ENCODE data around the gene RFTN1.
"Not testable (repeated sequence)": the region's sequence is repeated elsewhere in the genome, so short reads cannot be mapped to it uniquely, and the experiment has no call there.

Gene RFTN1

DNA sequence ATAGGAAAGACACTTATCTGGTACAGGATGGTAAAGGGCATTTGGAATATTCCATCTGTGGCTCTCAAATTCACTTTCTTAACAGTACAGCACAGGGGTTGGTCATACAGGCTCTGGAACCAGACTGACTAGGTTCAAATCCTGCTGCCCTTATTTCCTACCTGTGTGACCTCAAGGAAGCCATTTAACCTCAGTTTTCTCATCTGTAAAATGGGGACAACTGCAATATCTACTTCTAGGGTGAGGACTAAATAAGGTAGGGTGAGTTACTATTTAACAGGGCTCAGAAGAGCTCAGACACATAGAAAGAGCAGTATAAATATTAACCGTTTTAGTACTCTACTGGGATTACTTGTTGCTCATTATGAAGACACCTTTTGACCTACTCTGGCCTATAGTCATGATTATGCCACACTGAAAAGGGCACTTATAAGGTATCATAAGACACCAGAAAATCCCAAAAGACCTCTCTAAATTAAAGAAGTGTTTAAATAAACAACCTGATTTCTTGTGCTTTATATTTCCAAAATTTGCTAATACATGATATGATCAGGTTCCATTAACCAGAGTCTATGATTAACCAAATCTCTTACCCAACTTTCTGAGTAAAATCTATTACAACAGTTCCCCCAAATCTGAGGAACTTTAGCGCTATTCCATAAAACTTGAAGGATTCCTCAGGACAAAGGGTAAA, 6.5 kb downstream of the RFTN1 start:
- DNase-seq, result no peak

DNA sequence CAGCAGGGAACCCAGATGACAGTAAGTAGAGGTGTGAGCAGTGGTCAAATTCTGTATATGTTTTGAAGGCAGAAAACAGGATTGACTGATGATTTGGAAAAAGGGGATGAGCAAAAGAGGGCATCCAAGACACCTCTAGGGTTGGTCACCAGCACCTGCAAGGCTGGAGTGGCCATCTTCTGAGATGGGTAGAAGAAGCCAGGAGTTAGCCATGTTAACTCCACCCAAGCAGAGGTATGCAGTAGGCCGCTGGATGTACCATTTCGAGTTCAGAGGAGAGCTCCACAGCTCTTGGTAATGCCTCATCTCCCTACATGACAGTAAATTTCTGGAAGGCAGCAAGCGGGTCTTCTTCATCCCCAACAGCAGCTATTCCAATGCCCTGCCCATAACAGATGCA, 7.0 kb downstream of the RFTN1 start:
- DNase-seq, result no peak

- DNase-seq, result no peak
These were observed 8.8 kb downstream of the RFTN1 start for GRCh38 chr3:16504692-16505091.

DNA sequence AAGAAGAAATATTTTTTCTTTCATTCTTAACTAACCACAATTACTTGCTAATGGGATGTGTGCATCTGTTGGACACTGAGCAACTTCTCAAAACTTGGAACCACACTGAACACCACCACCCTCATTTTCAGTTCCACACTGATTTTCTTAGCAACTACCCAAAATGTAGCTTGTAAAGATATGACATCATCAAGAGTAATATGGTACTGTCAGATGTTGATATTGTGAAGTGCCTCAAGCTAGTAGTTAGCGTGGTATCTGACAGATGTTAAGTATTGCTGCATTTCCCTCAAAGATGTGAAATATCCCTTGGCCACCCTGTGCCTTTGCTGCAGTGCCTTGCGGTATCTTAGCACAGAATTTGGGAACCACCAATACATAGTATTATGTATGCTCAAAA, 9.3 kb downstream of the RFTN1 start:
- peak in 1 of 2 donors; percentile 13 for DNase-seq

DNA sequence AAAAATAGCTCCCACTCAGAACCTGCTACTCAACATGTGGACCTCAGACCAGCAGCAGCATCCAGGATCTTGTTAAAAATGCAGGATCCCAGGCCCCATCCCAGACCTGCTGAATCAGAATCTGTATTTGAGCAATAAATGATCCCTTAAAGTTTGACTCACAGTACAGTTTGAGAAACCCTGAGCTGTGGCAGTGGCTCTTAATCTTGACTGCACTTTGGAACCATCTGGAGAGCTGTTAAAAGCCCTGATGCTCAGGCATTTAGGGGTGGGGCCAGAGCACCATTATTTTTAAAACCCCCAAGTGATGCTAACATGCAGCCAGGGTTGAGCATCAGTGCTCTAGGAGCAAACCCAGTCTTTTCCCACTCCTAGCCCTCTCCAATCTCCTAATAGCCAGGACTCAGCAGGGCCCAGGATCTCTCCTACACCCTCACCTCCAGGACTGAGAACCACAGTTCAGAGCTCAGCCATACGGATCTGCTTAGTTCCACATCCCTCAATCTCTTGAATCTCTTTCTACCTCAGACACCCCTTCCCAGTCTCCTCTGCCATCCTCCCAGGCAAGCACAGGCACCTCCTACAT, 10.2 kb downstream of the RFTN1 start:
- no peak for DNase-seq

DNA sequence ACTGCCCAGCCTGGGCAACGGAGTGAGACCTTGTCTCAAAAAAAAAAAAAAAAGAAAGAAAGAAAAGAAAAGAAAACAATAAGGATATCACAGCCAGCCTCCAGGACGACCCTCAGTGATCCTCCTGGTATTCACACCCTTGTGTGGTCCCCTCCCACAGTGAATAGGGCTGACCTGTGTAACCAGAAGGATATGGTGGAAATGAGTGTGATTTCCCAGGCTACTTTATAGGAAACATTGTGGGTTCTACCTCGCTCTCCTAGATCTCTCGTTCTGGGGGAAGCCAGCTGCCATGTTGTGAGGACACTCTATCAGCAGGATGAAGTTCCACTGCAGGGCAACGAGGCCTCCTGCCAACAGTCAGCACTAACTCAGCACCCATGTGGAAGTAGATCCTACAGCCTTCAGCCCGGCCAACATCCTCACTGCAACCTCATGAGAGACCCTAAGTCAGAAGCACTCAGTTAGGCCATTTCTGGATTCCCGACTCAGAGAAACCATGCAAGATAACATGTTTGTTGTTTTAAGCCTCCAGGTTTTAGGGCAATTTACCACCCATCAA, 11.1 kb downstream of the RFTN1 start:
- DNase-seq, result no peak

- DNase-seq, result no peak
These were observed 12.1 kb downstream of the RFTN1 start for GRCh38 chr3:16501376-16501775.

DNA sequence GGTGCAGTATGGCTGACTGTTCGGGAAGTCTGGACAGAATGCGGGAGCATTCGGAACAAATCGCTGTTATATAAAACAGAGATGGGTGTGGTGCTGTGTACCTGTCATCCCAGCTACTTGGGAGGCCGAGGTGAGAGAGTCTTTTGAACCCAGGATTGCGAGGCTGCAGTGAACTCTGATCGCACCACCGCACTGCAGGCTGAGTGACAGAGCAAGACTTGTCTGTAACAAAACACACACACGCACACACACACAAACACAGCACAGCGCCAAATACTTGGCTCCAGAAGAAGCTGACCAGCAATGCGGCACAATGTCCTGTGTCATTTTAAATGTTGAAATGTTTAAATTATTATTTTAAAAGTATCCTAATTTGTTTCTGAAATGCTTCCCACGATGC, 12.6 kb downstream of the RFTN1 start:
- DNase-seq, result no peak

- DNase-seq, result no peak
These were observed 13.4 kb downstream of the RFTN1 start for GRCh38 chr3:16500093-16500492.

DNA sequence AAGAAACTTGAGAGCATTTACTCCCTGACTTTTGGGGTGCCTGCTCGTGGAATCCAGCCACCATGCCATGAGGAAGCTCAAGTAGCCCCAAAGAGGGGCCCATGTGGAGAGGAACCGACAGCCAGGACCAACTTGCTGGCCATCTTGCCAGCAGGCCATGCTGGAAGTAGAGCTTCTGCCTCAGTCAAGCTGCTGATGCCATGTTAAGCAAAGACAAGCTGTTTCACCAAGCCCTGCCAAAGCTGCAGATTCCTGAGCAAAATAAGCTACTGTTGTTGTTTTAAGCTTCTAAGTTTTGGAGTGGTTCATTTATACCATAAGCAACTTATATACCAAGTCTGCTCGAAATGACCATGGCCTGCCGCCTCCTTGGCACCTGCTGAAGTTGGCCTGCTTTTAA, 14.1 kb downstream of the RFTN1 start:
- no peak for DNase-seq

- no peak for DNase-seq
These were observed 15.2 kb downstream of the RFTN1 start for GRCh38 chr3:16498130-16498890.

GRCh38 chr3:16496408-16497222, 16.9 kb downstream of the RFTN1 start:
- no peak for DNase-seq

GRCh38 chr3:16496008-16496407, 17.5 kb downstream of the RFTN1 start:
- DNase-seq, result no peak

GRCh38 chr3:16494814-16495431, 18.6 kb downstream of the RFTN1 start:
- DNase-seq, result no peak

GRCh38 chr3:16494094-16494493, 19.4 kb downstream of the RFTN1 start:
- no peak for DNase-seq

- DNase-seq, result no peak
These were observed 23.4 kb downstream of the RFTN1 start for GRCh38 chr3:16490062-16490619.

- DNase-seq, result not testable (repeated sequence)
These were observed 24.0 kb downstream of the RFTN1 start for GRCh38 chr3:16489326-16490061.

DNA sequence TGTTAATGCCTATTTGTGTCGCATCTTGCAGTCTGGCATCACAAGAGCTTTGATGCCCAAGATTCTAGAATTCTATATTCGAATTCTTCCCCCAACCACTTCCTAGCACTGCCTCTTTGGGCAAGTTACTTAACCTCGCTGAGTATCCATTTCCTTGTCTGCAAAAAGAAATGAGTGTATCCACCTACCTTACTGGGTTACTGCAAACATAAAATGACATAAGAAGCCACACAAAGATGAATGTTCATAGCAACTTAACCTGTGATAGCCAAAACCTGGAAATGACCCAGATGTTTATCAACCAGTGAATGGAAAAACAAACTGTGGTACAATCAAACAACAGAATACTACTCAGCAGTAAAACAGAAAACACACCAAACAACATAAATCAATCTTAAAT, 24.9 kb downstream of the RFTN1 start:
- no peak for DNase-seq

GRCh38 chr3:16487511-16488175, 25.9 kb downstream of the RFTN1 start:
- no peak for DNase-seq

GRCh38 chr3:16486951-16487480, 26.5 kb downstream of the RFTN1 start:
- DNase-seq, result no peak

GRCh38 chr3:16486201-16486600, 27.3 kb downstream of the RFTN1 start:
- no peak for DNase-seq

Measured in CD4-positive, alpha-beta T cell treated with Interleukin-1 beta for 1 hour (primary cell).